ENCODE results near the gene THEM5.
"Not testable (repeated sequence)": the region's sequence is repeated elsewhere in the genome, so short reads cannot be mapped to it uniquely, and the experiment has no call there.

THEM5 gene
- total RNA-seq, result 0 to 0.15 reads per million in 2 donors

GRCh38 chr1:151853411-151853943 is at the start of gene THEM5:
THEM5 (minus strand) TSS chr1:151853712; CDS start chr1:151853565, 147 bp downstream.
- DNase-seq, result no peak

- DNase-seq, result no peak
These were observed 49.3 kb upstream of the THEM5 start for GRCh38 chr1:151902858-151903257.

- not testable (repeated sequence) for DNase-seq
These were observed 47.3 kb upstream of the THEM5 start for GRCh38 chr1:151900804-151901203.

GRCh38 chr1:151898519-151898991 is 45.0 kb upstream of the THEM5 start:
- no peak for DNase-seq

- DNase-seq, result no peak
These were observed 44.5 kb upstream of the THEM5 start for GRCh38 chr1:151897991-151898431.

GRCh38 chr1:151893176-151893924 is 39.8 kb upstream of the THEM5 start:
- DNase-seq, result no peak

GRCh38 chr1:151892190-151892589 is 38.7 kb upstream of the THEM5 start:
- no peak for DNase-seq

GRCh38 chr1:151891512-151891911 is 38.0 kb upstream of the THEM5 start:
- no peak for DNase-seq

GRCh38 chr1:151888972-151889570 is 35.6 kb upstream of the THEM5 start:
- DNase-seq, result no peak

GRCh38 chr1:151887028-151887427 is 33.5 kb upstream of the THEM5 start:
- DNase-seq, result no peak

GRCh38 chr1:151885479-151885878 is 32.0 kb upstream of the THEM5 start:
- no peak for DNase-seq

GRCh38 chr1:151884879-151885278 is 31.4 kb upstream of the THEM5 start:
- DNase-seq, result not testable (repeated sequence)

GRCh38 chr1:151884445-151884844 is 30.9 kb upstream of the THEM5 start:
- DNase-seq, result not testable (repeated sequence)

- DNase-seq, result not testable (repeated sequence)
These were observed 30.4 kb upstream of the THEM5 start for GRCh38 chr1:151883898-151884297.

- not testable (repeated sequence) for DNase-seq
These were observed 29.4 kb upstream of the THEM5 start for GRCh38 chr1:151882918-151883317.

GRCh38 chr1:151882466-151882865 is 29.0 kb upstream of the THEM5 start:
- DNase-seq, result no peak

GRCh38 chr1:151881479-151881878 is 28.0 kb upstream of the THEM5 start:
- no peak for DNase-seq

GRCh38 chr1:151875419-151876097 is 22.0 kb upstream of the THEM5 start:
- no peak for DNase-seq

- DNase-seq, result not testable (repeated sequence)
These were observed 19.3 kb upstream of the THEM5 start for GRCh38 chr1:151872776-151873175.

- DNase-seq, result no peak
These were observed 17.9 kb upstream of the THEM5 start for GRCh38 chr1:151871284-151872030.

- DNase-seq, result no peak
These were observed 15.0 kb upstream of the THEM5 start for GRCh38 chr1:151868486-151868885.

GRCh38 chr1:151867765-151868411 is 14.4 kb upstream of the THEM5 start:
- DNase-seq, result no peak

Data from activated gamma-delta T cell (primary cell).